ENCODE results near the gene RPS6KA3.

GRCh38 chrX:20129547-20129946, 137.2 kb downstream of the RPS6KA3 start:
- TF ChIP-seq EZH2 (IDR thresholded peaks at IDR 0.05; ENCODE audit: borderline replicate concordance, insufficient read depth, low read depth, low read length, poor library complexity, severe bottlenecking) (no peak), CTCF (IDR thresholded peaks at IDR 0.05) (no peak)
